ENCODE results near the gene BTBD6.

- TF ChIP-seq CTCF (IDR thresholded peaks at IDR 0.05), result no peak
- TF ChIP-seq POLR2A (IDR thresholded peaks at IDR 0.05), result no peak
These were observed 23.0 kb downstream of the BTBD6 start for GRCh38 chr14:105271224-105271890.
